Neuron (in vitro differentiated cells): ENCODE results near the gene ALG1L2.
"Not testable (repeated sequence)": the region's sequence is repeated elsewhere in the genome, so short reads cannot be mapped to it uniquely, and the experiment has no call there.

Experiments used
- H2AFZ ChIP-seq: one replicate; pipeline ENCODE4 v1.6.1; 2013; ENCODE audit warnings: low read depth, mild to moderate bottlenecking, inconsistent platforms, low read length, moderate library complexity
- H3K27me3 ChIP-seq: one replicate; pipeline ENCODE4 v1.6.1; 2013; ENCODE audit warnings: low read length; ENCODE audit not compliant: insufficient read depth
- H3K36me3 ChIP-seq: one replicate; pipeline ENCODE4 v1.6.1; 2013; ENCODE audit warnings: low read length; ENCODE audit not compliant: insufficient read depth
- H3K4me1 ChIP-seq: one replicate; pipeline ENCODE4 v1.6.1; 2013; ENCODE audit warnings: low read length; ENCODE audit not compliant: insufficient read depth
- H3K4me3 ChIP-seq: 2 replicates; pipeline ENCODE4 v1.5.1; 2013; ENCODE audit warnings: mild to moderate bottlenecking, low read length, moderate library complexity
- H3K9me3 ChIP-seq: one replicate; pipeline ENCODE4 v1.6.1; 2013; ENCODE audit warnings: low read length

ALG1L2 gene

GRCh38 chr3:130081351-130081881, at the start of gene ALG1L2:
ALG1L2 (plus strand) TSS chr3:130081831; CDS start chr3:130082017, 186 bp downstream.
- H2AFZ ChIP-seq, result no peak within 1 kb of the TSS
- no peaks in the 10 kb centered on the region for H3K36me3 ChIP-seq
- H3K4me3 ChIP-seq, result no peak within 1 kb of the TSS
- H3K9me3 ChIP-seq, result no peaks in the 10 kb centered on the region
- H3K4me1 ChIP-seq, result no peaks in the 10 kb centered on the region
- H3K27me3 ChIP-seq, result peaks cover 2% of the 10 kb centered on the region

DNA sequence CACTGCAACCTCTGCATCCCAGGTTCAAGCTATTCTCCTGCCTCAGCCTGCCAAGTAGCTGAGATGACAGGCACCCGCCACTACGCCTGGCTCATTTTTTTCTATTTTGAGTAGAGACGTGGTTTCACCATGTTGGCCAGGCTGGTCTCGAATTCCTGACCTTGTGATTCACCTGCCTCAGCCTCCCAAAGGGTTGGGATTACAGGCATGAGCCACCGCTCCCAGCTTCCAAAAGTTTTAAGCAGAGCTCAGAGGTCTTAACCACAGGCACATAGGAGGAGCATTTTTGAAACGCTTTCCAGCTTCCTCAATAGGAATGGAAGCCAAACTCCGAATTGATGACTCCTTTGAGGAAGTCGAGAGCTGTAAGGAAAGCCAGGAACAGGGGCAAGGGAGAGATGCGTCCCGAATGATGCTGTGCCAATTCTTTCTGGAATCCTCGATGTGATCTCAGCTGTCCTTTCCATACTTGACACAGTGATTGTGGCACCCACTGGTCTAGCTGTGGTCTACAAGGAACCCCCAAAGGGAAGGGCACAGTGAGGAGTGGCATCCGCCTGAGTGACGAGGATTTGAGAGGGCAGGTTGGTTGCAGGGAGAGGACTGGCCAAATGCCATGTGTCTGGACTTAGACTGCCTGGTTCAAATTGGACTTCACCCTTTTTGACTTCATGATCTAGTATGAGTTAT, 44.4 kb upstream of the ALG1L2 start:
- H3K9me3 ChIP-seq, H3K27me3 ChIP-seq, H3K36me3 ChIP-seq, H2AFZ ChIP-seq, H3K4me1 ChIP-seq, H3K4me3 ChIP-seq: not testable (repeated sequence)

GRCh38 chr3:130042736-130043135, 38.9 kb upstream of the ALG1L2 start:
- H3K9me3 ChIP-seq, H3K36me3 ChIP-seq, H3K4me1 ChIP-seq, H2AFZ ChIP-seq, H3K27me3 ChIP-seq, H3K4me3 ChIP-seq: not testable (repeated sequence)

DNA sequence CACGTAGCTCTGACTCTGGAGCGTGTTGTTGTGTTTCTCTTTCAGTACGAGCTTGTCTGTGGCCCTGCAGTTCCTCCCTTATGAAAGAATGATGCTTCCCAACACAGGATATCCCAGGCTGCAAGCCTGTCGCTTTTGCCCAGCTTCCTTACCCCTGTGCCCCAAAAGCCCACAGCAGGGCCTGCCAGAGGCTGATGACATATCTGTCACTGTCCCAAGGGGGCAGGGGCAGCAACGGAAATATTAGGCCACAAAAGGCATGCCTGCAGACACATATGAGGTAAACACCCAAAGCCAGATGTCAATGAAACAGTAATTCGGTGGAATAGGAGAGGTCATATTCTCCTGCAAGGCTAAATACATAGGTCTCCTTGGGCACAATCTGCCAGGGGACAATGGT, 38.0 kb upstream of the ALG1L2 start:
- not testable (repeated sequence) for H3K27me3 ChIP-seq, H3K36me3 ChIP-seq, H3K9me3 ChIP-seq, H2AFZ ChIP-seq, H3K4me3 ChIP-seq, H3K4me1 ChIP-seq

- Histone ChIP-seq H3K4me1 (no peaks in the 10 kb centered on the region), H3K36me3 (no peaks in the 10 kb centered on the region), H3K27me3 (no peaks in the 10 kb centered on the region), H3K4me3 (no peak overlapping the region), H2AFZ (no peak overlapping the region), H3K9me3 (no peaks in the 10 kb centered on the region)
These were observed 37.3 kb upstream of the ALG1L2 start for GRCh38 chr3:130044370-130044769.

DNA sequence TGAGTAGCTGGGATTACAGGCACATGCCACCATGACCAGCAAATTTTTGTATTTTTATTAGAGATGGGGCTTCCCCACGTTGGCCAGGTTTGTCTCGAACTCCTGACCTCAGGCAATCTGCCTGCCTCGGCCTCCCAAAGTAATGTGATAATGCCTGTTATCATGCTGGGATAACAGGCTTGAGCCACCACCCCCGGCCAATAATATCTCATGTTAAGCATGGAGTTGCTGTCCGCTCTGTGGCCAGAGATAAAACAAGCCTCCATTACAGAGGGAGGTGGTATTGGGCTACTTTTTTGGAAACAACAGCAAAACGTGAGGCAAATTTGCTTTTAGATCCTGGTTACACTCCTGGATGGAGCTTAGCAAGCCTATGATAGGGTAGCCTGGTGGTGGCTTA, 32.9 kb upstream of the ALG1L2 start:
- H3K4me3 ChIP-seq, result no peak overlapping the region
- no peaks in the 10 kb centered on the region for H3K9me3 ChIP-seq
- H3K27me3 ChIP-seq, result no peaks in the 10 kb centered on the region
- no peaks in the 10 kb centered on the region for H3K36me3 ChIP-seq
- no peaks in the 10 kb centered on the region for H3K4me1 ChIP-seq
- H2AFZ ChIP-seq, result no peak overlapping the region

DNA sequence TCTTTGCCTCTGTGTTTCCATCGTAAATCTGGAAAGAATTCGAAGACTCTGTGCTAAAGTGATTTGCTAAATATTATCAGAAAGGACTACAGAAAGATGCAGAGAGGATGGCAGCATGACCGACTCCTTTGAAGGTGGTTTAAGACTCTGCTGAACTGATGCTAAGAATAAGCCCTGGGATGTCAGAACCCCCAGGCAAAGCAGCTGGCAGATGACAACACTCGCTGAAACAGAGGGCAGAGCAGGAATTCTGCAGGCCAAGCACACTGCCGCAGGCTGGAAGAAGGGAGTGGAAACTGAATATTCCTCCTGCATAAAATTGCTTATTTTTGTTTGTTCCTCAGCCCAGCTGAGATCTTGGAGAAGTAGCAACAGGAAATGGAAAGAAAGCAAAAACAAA, 29.3 kb upstream of the ALG1L2 start:
- not testable (repeated sequence) for H3K36me3 ChIP-seq, H3K4me3 ChIP-seq, H2AFZ ChIP-seq, H3K9me3 ChIP-seq, H3K27me3 ChIP-seq, H3K4me1 ChIP-seq

DNA sequence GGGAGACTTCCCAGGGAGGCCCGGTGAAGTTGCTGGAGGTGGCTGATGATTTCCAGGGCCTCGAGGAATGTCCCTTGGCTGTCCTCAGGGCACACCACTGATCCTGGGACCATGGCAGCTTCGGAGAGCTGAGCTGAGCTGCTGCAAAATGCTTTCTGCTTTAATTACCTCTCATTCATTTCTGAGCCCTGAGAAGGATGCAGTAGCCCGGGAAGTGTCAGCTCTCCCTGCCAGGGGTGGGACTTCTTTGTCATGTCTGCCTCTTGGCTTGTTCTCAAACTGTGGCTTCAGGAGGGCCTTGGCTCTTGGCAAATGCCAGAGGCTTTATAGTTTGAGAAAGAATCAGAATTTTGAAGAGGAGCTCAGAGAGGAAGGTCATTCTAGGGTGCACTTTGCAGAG, 28.7 kb upstream of the ALG1L2 start:
- H3K9me3 ChIP-seq, H3K27me3 ChIP-seq, H3K4me3 ChIP-seq, H3K4me1 ChIP-seq, H2AFZ ChIP-seq, H3K36me3 ChIP-seq: not testable (repeated sequence)

- not testable (repeated sequence) for H3K4me3 ChIP-seq, H2AFZ ChIP-seq, H3K9me3 ChIP-seq, H3K27me3 ChIP-seq, H3K4me1 ChIP-seq, H3K36me3 ChIP-seq
These were observed 23.9 kb upstream of the ALG1L2 start for GRCh38 chr3:130057536-130058266.

- not testable (repeated sequence) for H3K4me3 ChIP-seq, H2AFZ ChIP-seq, H3K4me1 ChIP-seq, H3K9me3 ChIP-seq, H3K27me3 ChIP-seq, H3K36me3 ChIP-seq
These were observed 23.4 kb upstream of the ALG1L2 start for GRCh38 chr3:130058267-130058657.

DNA sequence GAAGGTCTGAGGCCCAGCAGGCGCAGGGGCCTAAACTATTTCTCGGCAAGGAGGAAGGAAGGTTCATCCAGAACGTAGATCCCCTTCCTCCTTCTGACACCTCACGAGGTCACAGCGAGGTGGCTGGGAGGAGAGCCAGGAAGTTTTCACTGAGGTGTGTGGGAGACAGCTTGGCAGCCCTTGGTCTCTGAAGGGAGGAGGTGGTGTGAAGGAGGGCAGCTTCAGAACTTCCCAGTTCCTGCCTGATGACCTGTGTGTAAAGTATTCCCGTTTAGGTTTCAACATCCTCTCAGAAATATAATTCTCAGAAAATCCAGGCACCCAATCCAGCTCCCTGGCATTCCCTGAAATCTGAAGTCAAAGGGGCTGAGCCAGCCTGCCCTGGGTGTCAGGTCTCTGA, 22.9 kb upstream of the ALG1L2 start:
- H3K27me3 ChIP-seq, H3K36me3 ChIP-seq, H2AFZ ChIP-seq, H3K4me1 ChIP-seq, H3K9me3 ChIP-seq, H3K4me3 ChIP-seq: not testable (repeated sequence)

DNA sequence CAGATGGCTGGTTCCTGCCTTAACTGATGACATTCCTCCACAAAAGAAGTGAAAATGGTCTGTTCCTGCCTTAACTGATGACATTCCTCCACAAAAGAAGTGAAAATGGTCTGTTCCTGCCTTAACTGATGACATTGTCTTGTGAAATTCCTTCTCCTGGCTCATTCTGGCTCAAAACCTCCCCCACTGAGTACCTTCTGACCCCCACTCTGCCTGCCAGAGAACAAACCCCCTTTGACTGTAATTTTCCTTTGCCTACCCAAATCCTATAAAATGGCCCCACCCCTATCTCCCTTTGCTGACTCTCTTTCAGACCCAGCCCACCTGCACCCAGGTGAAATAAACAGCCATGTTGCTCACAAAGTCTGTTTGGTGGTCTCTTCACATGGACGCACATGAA, 22.5 kb upstream of the ALG1L2 start:
- H3K4me1 ChIP-seq, H2AFZ ChIP-seq, H3K4me3 ChIP-seq, H3K27me3 ChIP-seq, H3K9me3 ChIP-seq, H3K36me3 ChIP-seq: not testable (repeated sequence)

- no peaks in the 10 kb centered on the region for H3K4me1 ChIP-seq
- H2AFZ ChIP-seq, result no peak overlapping the region
- H3K27me3 ChIP-seq, result no peaks in the 10 kb centered on the region
- no peak overlapping the region for H3K4me3 ChIP-seq
- H3K9me3 ChIP-seq, result no peaks in the 10 kb centered on the region
- H3K36me3 ChIP-seq, result no peaks in the 10 kb centered on the region
These were observed 8.0 kb upstream of the ALG1L2 start for GRCh38 chr3:130073582-130073981.

DNA sequence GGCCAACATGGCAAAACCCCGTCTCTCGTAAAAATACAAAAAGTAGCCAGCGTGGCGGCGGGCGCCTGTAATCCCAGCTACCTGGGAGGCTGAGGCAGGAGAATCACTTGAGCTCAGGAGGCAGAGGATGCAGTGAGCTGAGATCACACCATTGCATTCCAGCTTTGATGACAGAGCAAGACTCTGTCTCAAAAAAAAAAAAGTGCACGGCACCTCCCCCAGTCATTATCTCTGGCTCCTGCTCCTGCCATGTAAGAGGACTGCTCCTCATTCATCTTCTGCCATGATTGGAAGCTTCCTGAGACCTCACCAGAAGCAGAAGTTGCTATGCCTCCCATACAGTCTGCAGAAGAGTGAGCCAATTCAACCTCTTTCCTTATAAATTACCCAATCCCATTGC, 4.0 kb upstream of the ALG1L2 start:
- Histone ChIP-seq H2AFZ (no peak overlapping the region), H3K27me3 (peaks cover 2% of the 10 kb centered on the region), H3K4me3 (no peak overlapping the region), H3K4me1 (no peaks in the 10 kb centered on the region), H3K36me3 (no peaks in the 10 kb centered on the region), H3K9me3 (no peaks in the 10 kb centered on the region)
